ENCODE results near the gene SLC15A3. TPM values are rescaled to one million over a fixed set of nuclear protein-coding genes. Genes with fewer than 3 reads are reported as not detected.

Gene SLC15A3
- total RNA-seq, 2 experiments from 2014 or later = 10.5 to 11.9 TPM

- Histone ChIP-seq H3K4me1 (ENCODE audit: insufficient read depth, low read length) (no peaks in the 10 kb centered on the region), H3K27ac (ENCODE audit: low read depth in 1 of 2, low read length in 2 of 2) (no peak overlapping the region), H3K9me3 (ENCODE audit: control insufficient read depth in 1 of 2, insufficient read depth in 1 of 2, low read length in 2 of 2) (no peaks in the 10 kb centered on the region), H3K4me3 (ENCODE audit: low read length) (no peak overlapping the region), H3K36me3 (ENCODE audit: insufficient read depth, low read length) (no peaks in the 10 kb centered on the region), H3K27me3 (ENCODE audit: control insufficient read depth in 1 of 2, insufficient read depth in 2 of 2, low read length in 2 of 2) (no peaks in the 10 kb centered on the region)
- ChIA-PET CTCF (interaction anchor here (1.1 to 2.0 kb wide), 2 partner anchors 109 to 247 kb away, joined by 3 to 4 read pairs; no protein-coding TSS in a partner anchor), POLR2A (interaction anchor here (1.0 to 1.7 kb wide), 2 partner anchors 22 to 26 kb away, joined by 3 to 4 read pairs; partner anchors contain the start of gene TMEM109)
- H3K36me3 Mint-ChIP-seq (ENCODE audit: low read depth) = peaks cover 11% of the 10 kb centered on the region
- intact Hi-C loops (cut with DNase I, micrococcal nuclease) = loop anchor here in 1 of 2 experiments (5.0 kb wide), 1 partner anchor 842 kb away; no protein-coding TSS in a partner anchor
- no peaks in the 10 kb centered on the region for H3K27me3 Mint-ChIP-seq
- no peak overlapping the region for H3K4me3 Mint-ChIP-seq
- no peak for DNase-seq
- H3K4me1 Mint-ChIP-seq (ENCODE audit: low read depth) = no peaks in the 10 kb centered on the region
- no peak for ATAC-seq (ENCODE audit: poor library complexity)
- no peak overlapping the region for H3K27ac Mint-ChIP-seq
- no peaks in the 10 kb centered on the region for H3K9me3 Mint-ChIP-seq
- TF ChIP-seq, protein P1, sequence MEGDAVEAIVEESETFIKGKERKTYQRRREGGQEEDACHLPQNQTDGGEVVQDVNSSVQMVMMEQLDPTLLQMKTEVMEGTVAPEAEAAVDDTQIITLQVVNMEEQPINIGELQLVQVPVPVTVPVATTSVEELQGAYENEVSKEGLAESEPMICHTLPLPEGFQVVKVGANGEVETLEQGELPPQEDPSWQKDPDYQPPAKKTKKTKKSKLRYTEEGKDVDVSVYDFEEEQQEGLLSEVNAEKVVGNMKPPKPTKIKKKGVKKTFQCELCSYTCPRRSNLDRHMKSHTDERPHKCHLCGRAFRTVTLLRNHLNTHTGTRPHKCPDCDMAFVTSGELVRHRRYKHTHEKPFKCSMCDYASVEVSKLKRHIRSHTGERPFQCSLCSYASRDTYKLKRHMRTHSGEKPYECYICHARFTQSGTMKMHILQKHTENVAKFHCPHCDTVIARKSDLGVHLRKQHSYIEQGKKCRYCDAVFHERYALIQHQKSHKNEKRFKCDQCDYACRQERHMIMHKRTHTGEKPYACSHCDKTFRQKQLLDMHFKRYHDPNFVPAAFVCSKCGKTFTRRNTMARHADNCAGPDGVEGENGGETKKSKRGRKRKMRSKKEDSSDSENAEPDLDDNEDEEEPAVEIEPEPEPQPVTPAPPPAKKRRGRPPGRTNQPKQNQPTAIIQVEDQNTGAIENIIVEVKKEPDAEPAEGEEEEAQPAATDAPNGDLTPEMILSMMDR (IDR thresholded peaks at IDR 0.05) = no peak
Observed at GRCh38 chr11:60939855-60940254, 12.1 kb downstream of the SLC15A3 start.

- H3K4me1 ChIP-seq (ENCODE audit: insufficient read depth, low read length) = no peaks in the 10 kb centered on the region
- H3K27ac Mint-ChIP-seq = no peak overlapping the region
- H3K27me3 Mint-ChIP-seq = no peaks in the 10 kb centered on the region
- no peaks in the 10 kb centered on the region for H3K27me3 ChIP-seq (ENCODE audit: control insufficient read depth in 1 of 2, insufficient read depth in 2 of 2, low read length in 2 of 2)
- no peak overlapping the region for H3K27ac ChIP-seq (ENCODE audit: low read depth in 1 of 2, low read length in 2 of 2)
- H3K9me3 Mint-ChIP-seq = no peaks in the 10 kb centered on the region
- intact Hi-C loops (cut with DNase I, micrococcal nuclease) = no loop called here
- TF ChIP-seq, protein P1 (IDR thresholded peaks at IDR 0.05) = no peak
- no peak overlapping the region for H3K4me3 Mint-ChIP-seq
- H3K9me3 ChIP-seq (ENCODE audit: control insufficient read depth in 1 of 2, insufficient read depth in 1 of 2, low read length in 2 of 2) = no peaks in the 10 kb centered on the region
- H3K36me3 Mint-ChIP-seq (ENCODE audit: low read depth) = peaks cover 10% of the 10 kb centered on the region
- CTCF ChIA-PET = no interaction called here
- no peak overlapping the region for H3K4me3 ChIP-seq (ENCODE audit: low read length)
- POLR2A ChIA-PET = interaction anchor here (1.7 kb wide), 1 partner anchor 26 kb away, joined by 4 read pairs; the partner anchor contains the start of gene TMEM109
- ATAC-seq (ENCODE audit: poor library complexity) (no peak), DNase-seq (no peak)
- H3K4me1 Mint-ChIP-seq (ENCODE audit: low read depth) = no peaks in the 10 kb centered on the region
- H3K36me3 ChIP-seq (ENCODE audit: insufficient read depth, low read length) = no peaks in the 10 kb centered on the region
Observed at GRCh38 chr11:60939301-60939700, 12.7 kb downstream of the SLC15A3 start.

DNA sequence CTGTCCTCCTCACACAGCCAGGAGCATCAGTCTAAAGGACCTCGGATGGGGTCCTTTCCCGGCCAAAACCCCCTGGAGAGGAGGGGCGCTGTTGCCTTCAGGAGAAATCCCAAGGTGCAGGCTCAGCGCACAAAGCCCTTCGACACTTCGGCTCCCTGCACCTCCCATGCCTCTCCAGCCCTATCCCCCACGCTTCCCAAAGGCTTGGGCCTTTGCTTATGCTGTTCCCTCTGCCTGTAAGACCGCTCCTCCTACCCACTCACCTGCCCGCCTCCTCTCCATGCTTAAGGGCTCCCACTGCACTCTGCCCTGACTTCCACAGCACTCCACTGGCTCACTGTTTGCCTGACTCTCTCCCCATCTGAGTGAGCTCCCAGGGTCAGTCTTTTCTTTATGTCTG, 13.5 kb downstream of the SLC15A3 start:
- no peaks in the 10 kb centered on the region for H3K4me1 ChIP-seq (ENCODE audit: insufficient read depth, low read length)
- ATAC-seq (ENCODE audit: poor library complexity) (no peak), DNase-seq (no peak)
- H3K27ac ChIP-seq (ENCODE audit: low read depth in 1 of 2, low read length in 2 of 2) = no peak overlapping the region
- intact Hi-C loops (cut with DNase I, micrococcal nuclease) = no loop called here
- Mint-ChIP-seq H3K4me3 (no peak overlapping the region), H3K27ac (no peak overlapping the region), H3K4me1 (ENCODE audit: low read depth) (no peaks in the 10 kb centered on the region), H3K36me3 (ENCODE audit: low read depth) (peaks cover 6% of the 10 kb centered on the region), H3K27me3 (no peaks in the 10 kb centered on the region), H3K9me3 (no peaks in the 10 kb centered on the region)
- POLR2A ChIA-PET = no interaction called here
- TF ChIP-seq, protein P1 (IDR thresholded peaks at IDR 0.05) = no peak
- no peaks in the 10 kb centered on the region for H3K36me3 ChIP-seq (ENCODE audit: insufficient read depth, low read length)
- CTCF ChIA-PET = no interaction called here
- no peak overlapping the region for H3K4me3 ChIP-seq (ENCODE audit: low read length)
- H3K9me3 ChIP-seq (ENCODE audit: control insufficient read depth in 1 of 2, insufficient read depth in 1 of 2, low read length in 2 of 2) = no peaks in the 10 kb centered on the region
- H3K27me3 ChIP-seq (ENCODE audit: control insufficient read depth in 1 of 2, insufficient read depth in 2 of 2, low read length in 2 of 2) = no peaks in the 10 kb centered on the region

All from CD4-positive, alpha-beta T cell (primary cell).